Posterior vena cava (tissue), 2 donors: ENCODE measurements around the gene SPDYC. TPM values are rescaled to one million over a fixed set of nuclear protein-coding genes. Genes with fewer than 3 reads are reported as not detected.

Experiments used
- DNase-seq: peaks from one replicate; pipeline ENCODE4 v3.0.0-alpha.2; 2020; ENCODE audit warnings: low spot score
- intact Hi-C, 2 donors: fragments of 100-400 bp; cut with DNase I; formaldehyde crosslinking; loops; one replicate each; pipeline versions ENCODE4 v1.14.1 to v1.14.2; 2022 to 2023
- total RNA-seq, 2 donors: library from RNA; stranded (reverse); fragmentation: NEBNext Ultra II Directional; extraction: Animal tissue kit (Norgen Biotek cat#: 25700); gene quantifications; one replicate each; pipeline ENCODE4 v1.2.1, GENCODE V29; 2021
- donor health status: DM: yes; HTN: yes; CAD: no.
- donor health status: DM: yes; HTN: yes; CAD: no.

The SPDYC gene
- total RNA-seq, 2 donors from 2014 or later = not detected

- DNase-seq = no peak
- intact Hi-C loops = no loop called here
These were observed 18.0 kb downstream of the SPDYC start for GRCh38 chr11:65187971-65188461.

DNA sequence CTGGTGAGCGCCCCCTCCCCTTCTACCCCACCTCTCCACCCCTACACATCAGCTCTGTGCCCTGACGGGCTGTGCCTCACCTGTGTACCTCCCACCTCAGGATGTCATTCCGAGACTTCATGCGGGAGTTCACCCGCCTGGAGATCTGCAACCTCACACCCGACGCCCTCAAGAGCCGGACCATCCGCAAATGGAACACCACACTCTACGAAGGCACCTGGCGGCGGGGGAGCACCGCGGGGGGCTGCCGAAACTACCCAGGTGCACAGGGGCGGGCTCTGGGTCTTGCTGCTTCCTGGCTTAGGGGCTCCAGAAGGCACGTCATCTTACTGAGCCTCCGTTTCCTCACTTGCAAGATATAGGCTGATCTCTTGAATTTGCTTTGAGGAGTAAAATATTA is 18.5 kb downstream of the SPDYC start:
- no peak for DNase-seq

GRCh38 chr11:65189191-65189590 is 19.2 kb downstream of the SPDYC start:
- intact Hi-C loops = no loop called here
- DNase-seq = no peak

More for the DNA sequence above, 18.5 kb downstream of the SPDYC start:
- intact Hi-C loops = no loop called here

DNA sequence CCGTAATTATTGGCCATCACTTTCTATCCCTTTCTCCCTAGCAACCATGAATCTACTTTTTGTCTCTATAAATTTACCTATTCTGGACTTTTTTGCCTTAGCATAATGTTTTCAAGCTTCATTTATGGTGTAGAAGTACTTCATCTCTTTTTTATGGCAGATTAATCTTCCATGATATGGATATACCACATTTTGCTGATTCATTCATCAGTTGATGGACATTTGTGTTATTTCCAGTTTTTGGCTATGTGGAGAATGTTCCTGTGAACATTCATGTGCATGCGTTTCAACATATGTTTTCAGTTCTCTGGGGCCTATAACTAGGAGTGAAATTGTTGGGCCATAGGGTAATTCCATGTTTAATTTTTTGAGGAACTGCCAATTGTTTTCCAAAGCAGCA is 24.5 kb downstream of the SPDYC start:
- DNase-seq = no peak
- intact Hi-C loops = no loop called here

DNA sequence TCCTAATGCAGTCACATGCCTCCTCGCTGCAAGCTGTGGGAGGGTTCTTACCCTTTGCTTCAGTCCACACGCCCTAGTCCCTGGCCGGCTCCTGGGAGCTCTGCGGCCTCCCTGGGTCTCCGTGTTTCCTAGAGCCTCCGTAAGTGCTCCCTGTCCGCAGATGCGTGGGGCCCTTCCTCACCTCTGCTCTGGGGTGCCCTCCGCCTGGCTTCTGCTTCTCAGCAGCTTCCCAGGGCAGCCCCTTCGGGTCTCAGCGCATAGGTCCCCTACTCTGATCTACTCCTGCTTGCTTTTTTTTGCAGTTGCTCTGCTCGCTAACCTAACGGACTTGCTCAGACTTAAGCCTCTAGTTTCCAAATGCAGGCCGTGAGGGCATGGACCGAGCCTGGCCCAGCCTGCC is 34.1 kb downstream of the SPDYC start:
- intact Hi-C loops = no loop called here

GRCh38 chr11:65204646-65205601 is 34.9 kb downstream of the SPDYC start:
- DNase-seq = peak; percentile 75
- intact Hi-C loops = no loop called here

More for the DNA sequence above, 34.1 kb downstream of the SPDYC start:
- peak; percentile 65 for DNase-seq

GRCh38 chr11:65205602-65205967 is 35.6 kb downstream of the SPDYC start:
- intact Hi-C loops = no loop called here
- peak; percentile 58 for DNase-seq

DNA sequence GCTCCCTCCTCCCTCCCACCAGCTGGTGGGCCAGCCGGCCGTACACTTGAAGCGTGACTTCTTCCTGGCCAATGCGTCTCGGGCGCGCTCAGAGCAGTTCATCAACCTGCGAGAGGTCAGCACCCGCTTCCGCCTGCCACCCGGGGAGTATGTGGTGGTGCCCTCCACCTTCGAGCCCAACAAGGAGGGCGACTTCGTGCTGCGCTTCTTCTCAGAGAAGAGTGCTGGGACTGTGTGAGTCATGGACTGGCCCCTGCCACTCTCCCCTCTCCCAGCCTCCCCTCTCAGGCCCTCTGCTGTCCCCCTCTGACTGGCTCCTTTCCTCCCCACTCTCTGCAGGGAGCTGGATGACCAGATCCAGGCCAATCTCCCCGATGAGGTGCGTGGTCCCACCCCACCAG is 36.4 kb downstream of the SPDYC start:
- DNase-seq = peak; percentile 76
- intact Hi-C loops = no loop called here

DNA sequence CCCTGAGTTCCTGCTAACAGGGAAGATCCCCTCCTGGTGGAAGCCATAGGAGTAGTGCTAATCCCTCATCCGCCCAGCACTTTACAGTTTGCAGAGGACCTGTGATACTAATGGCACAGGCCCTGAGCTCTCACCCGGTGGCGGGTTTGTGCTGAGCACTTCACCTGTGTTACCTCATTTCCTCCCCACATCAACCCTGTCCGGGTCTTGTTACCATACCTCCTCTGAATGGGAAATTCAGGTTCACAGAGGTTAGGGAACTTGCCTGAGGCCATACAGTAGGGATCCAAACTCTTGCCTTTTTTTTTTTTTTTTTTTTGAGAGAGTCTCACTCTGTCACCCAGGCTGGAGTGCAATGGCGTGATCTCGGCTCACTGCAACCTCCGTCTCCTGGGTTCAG is 36.9 kb downstream of the SPDYC start:
- no peak for DNase-seq
- intact Hi-C loops = no loop called here

DNA sequence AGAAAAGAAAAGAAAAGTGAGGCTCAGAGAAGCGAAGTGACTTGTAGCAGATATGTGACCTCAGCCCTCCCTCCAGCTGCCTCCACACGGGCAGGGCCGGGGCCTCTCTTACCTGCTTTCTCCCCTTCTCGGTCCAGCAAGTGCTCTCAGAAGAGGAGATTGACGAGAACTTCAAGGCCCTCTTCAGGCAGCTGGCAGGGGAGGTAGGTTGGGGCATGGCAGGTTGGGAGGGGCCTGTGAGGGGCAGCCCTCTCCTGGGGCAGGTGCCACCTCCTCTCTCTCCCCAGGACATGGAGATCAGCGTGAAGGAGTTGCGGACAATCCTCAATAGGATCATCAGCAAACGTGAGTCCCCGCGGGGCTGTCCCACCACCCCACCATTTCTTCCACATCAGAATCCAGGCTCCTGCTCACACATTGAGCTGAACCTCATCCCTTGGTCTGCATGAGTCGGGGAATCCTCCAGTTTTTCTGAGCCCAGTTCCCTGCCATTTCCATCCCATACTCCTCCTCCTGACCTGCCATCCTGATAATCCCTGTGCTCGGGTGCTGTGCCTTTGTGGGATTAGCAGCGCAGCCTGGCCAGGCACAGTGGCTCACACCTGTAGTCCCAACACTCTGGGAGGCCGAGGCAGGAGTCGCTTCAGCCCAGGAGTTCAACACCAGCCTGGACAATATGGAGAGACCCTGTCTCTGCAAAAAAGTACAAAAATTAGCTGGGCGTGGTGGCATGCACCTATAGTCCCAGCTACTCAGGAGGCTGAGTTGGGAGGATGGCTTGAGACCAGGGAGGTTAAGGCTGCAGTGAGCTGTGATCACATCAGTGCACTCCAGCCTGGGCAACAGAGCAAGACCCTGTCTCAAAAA is 38.1 kb downstream of the SPDYC start:
- intact Hi-C loops = no loop called here
- peak; percentile 64 for DNase-seq

- peak; percentile 48 for DNase-seq
- intact Hi-C loops = no loop called here
These were observed 39.0 kb downstream of the SPDYC start for GRCh38 chr11:65208785-65209710.

GRCh38 chr11:65209711-65210360 is 39.8 kb downstream of the SPDYC start:
- DNase-seq = peak; percentile 66
- intact Hi-C loops = no loop called here

GRCh38 chr11:65210361-65210731 is 40.3 kb downstream of the SPDYC start:
- DNase-seq = peak; percentile 78
- intact Hi-C loops = no loop called here

- intact Hi-C loops = no loop called here
- DNase-seq = no peak
These were observed 40.7 kb downstream of the SPDYC start for GRCh38 chr11:65210748-65211147.

GRCh38 chr11:65211293-65212105 is 41.5 kb downstream of the SPDYC start:
- intact Hi-C loops = no loop called here
- peak; percentile 72 for DNase-seq

DNA sequence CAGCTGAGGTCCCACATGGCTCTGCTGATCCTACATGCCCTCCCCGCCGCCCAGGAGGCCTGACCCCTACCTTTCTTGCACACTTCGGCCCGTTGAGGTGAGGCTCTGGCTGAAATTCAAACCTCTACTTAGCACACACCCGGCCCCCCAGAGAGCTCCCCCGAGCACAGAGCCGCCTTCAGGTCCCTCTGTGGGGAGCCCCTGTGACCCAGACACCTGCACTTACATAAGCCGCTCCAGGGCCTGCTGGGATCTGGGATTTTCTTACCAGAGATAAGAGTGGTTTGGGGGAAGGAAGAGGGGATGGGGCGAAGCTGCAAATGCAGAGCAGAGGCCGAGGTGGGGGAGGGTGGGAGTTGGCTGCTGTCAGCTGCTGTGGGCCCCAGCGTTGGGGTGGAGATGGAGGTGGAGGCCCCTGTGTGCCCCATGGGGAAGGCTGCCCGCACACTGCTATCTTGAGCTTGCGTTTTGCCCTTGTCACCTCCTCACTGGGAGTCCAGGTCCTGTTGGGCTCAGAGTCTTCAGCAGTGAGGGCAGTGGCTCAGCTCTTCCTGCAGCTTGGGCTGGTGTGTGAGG is 42.3 kb downstream of the SPDYC start:
- intact Hi-C loops = no loop called here
- DNase-seq = peak; percentile 78
